ENCODE results near the gene KRT13. TPM values are rescaled to one million over a fixed set of nuclear protein-coding genes. Genes with fewer than 3 reads are reported as not detected.
"Not testable (repeated sequence)": the region's sequence is repeated elsewhere in the genome, so short reads cannot be mapped to it uniquely, and the experiment has no call there.

The KRT13 gene
- polyA plus RNA-seq, 1 donor (not counting 4 experiments of a cell fraction or from before 2014, with no cell fraction given): 24.0 TPM

DNA sequence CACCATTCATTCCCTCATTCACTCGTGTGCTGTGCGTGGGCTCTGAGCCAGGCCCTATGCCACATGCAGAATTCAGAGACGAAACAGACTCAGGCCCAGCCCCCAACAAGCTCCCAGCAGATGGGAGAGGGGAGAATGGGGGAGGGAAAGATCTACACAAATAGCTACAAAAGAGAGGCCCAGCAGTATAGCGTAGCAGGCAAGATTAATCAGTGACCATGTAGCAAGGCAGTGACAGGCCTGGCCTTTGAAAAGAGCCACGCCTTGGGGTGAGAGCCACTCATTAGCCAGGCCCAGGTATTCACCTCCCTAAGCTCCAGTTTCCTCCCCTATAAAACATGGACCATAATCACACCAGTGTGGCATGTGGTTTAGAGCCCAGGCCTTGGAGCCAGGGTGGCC lies 39.1 kb upstream of the KRT13 start:
- no peaks in the 10 kb centered on the region for H3K9me3 ChIP-seq (ENCODE audit: control insufficient read depth, low read depth, low read length)
- no peak overlapping the region for H3K27ac ChIP-seq (ENCODE audit: control insufficient read depth, insufficient read depth, low read length)
- no peaks in the 10 kb centered on the region for H3K36me3 ChIP-seq (ENCODE audit: control insufficient read depth in 2 of 2, extremely low read depth in 1 of 2, insufficient read depth in 2 of 2, low read length in 2 of 2)
- no peaks in the 10 kb centered on the region for H3K27me3 ChIP-seq (ENCODE audit: control insufficient read depth, extremely low read depth, insufficient read depth, low read length)
- H3K9ac ChIP-seq (ENCODE audit: control insufficient read depth, extremely low read depth, insufficient read depth, low read length): no peak overlapping the region
- no peak overlapping the region for H3K4me3 ChIP-seq (ENCODE audit: control insufficient read depth in 2 of 3, extremely low read depth in 1 of 3, insufficient read depth in 2 of 3, low read depth in 1 of 3, low read length in 3 of 3)
- H3K4me2 ChIP-seq (ENCODE audit: control insufficient read depth, extremely low read depth, insufficient read depth, low read depth, low read length): no peak overlapping the region
- dilution Hi-C loops (cut with MboI; ENCODE audit: extremely low pct_ligation_motif_present, low sequenced_read_pairs): no loop called here
- TF ChIP-seq EZH2 (IDR thresholded peaks at IDR 0.05; ENCODE audit: low read length): no peak
- TF ChIP-seq CTCF (optimal IDR thresholded peaks at IDR 0.05 in 1 of 3, IDR thresholded peaks at IDR 0.05 in 1 of 3, conservative IDR thresholded peaks at IDR 0.05 in 1 of 3; ENCODE audit: extremely low read depth in 1 of 3, insufficient read depth in 2 of 3, low read length in 3 of 3): no peak
- no peak overlapping the region for H2AFZ ChIP-seq (ENCODE audit: control insufficient read depth, low read length)
- H3K4me1 ChIP-seq (ENCODE audit: control insufficient read depth, extremely low read depth, insufficient read depth, low read length): peaks cover 39% of the 10 kb centered on the region
- DNase-seq (ENCODE audit: low read depth, low spot score) (no peak), FAIRE-seq (no peak)
- H3K9me1 ChIP-seq (ENCODE audit: control insufficient read depth, extremely low read depth, insufficient read depth, low read length): no peaks in the 10 kb centered on the region
- H4K20me1 ChIP-seq (ENCODE audit: control insufficient read depth, extremely low read depth, insufficient read depth, low read length): no peaks in the 10 kb centered on the region
- no peaks in the 10 kb centered on the region for H3K79me2 ChIP-seq (ENCODE audit: control insufficient read depth, insufficient read depth, low read length)

DNA sequence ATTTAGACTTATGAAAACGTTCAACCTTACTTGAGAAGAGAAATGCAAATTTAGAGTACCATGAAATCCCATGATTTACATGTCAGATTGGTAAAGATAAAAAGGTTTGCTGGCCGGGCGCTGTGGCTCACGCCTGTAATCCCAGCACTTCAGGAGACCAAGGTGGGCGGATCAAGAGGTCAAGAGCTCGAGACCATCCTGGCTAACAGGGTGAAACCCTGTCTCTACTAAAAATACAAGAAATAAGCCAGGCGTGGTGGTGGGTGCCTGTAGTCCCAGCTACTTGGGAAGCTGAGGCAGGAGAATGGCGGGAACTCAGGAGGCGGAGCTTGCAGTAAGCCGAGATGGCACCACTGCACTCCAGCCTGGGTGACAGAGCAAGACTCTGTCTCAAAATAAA lies 37.4 kb upstream of the KRT13 start:
- H3K27ac ChIP-seq (ENCODE audit: control insufficient read depth, insufficient read depth, low read length); H3K36me3 ChIP-seq (ENCODE audit: control insufficient read depth in 2 of 2, extremely low read depth in 1 of 2, insufficient read depth in 2 of 2, low read length in 2 of 2); H3K9me1 ChIP-seq (ENCODE audit: control insufficient read depth, extremely low read depth, insufficient read depth, low read length); H3K9ac ChIP-seq (ENCODE audit: control insufficient read depth, extremely low read depth, insufficient read depth, low read length); H3K4me3 ChIP-seq (ENCODE audit: control insufficient read depth in 2 of 3, extremely low read depth in 1 of 3, insufficient read depth in 2 of 3, low read depth in 1 of 3, low read length in 3 of 3); H3K4me2 ChIP-seq (ENCODE audit: control insufficient read depth, extremely low read depth, insufficient read depth, low read depth, low read length); FAIRE-seq; DNase-seq (ENCODE audit: low read depth, low spot score); H3K79me2 ChIP-seq (ENCODE audit: control insufficient read depth, insufficient read depth, low read length); H3K9me3 ChIP-seq (ENCODE audit: control insufficient read depth, low read depth, low read length); H2AFZ ChIP-seq (ENCODE audit: control insufficient read depth, low read length); H3K27me3 ChIP-seq (ENCODE audit: control insufficient read depth, extremely low read depth, insufficient read depth, low read length); H4K20me1 ChIP-seq (ENCODE audit: control insufficient read depth, extremely low read depth, insufficient read depth, low read length); dilution Hi-C loops (cut with MboI; ENCODE audit: extremely low pct_ligation_motif_present, low sequenced_read_pairs): not testable (repeated sequence)
- peaks cover 40% of the 10 kb centered on the region for H3K4me1 ChIP-seq (ENCODE audit: control insufficient read depth, extremely low read depth, insufficient read depth, low read length)

DNA sequence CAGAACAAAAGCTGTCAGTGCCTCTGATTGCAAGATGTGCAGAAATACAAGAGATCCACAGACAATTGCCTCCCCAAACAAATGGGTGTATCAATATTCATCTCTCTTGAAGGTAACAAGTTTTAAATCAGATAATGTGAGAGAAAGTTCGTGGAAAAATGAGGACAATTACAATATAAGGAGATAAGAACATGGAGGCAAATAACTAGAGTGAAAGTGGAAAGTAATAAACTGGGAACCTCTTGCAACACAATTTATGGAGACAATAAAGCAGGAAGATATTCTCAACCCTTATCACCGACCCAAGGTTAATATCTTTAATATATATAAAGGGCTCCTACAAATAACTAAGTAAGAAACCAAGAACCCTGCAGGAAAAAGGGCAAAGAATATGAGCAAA lies 36.9 kb upstream of the KRT13 start:
- H3K4me1 ChIP-seq (ENCODE audit: control insufficient read depth, extremely low read depth, insufficient read depth, low read length): peaks cover 40% of the 10 kb centered on the region
- H3K36me3 ChIP-seq (ENCODE audit: control insufficient read depth in 2 of 2, extremely low read depth in 1 of 2, insufficient read depth in 2 of 2, low read length in 2 of 2): no peaks in the 10 kb centered on the region
- H3K9me1 ChIP-seq (ENCODE audit: control insufficient read depth, extremely low read depth, insufficient read depth, low read length): no peaks in the 10 kb centered on the region
- no peak overlapping the region for H3K27ac ChIP-seq (ENCODE audit: control insufficient read depth, insufficient read depth, low read length)
- H3K79me2 ChIP-seq (ENCODE audit: control insufficient read depth, insufficient read depth, low read length): no peaks in the 10 kb centered on the region
- H3K4me3 ChIP-seq (ENCODE audit: control insufficient read depth in 2 of 3, extremely low read depth in 1 of 3, insufficient read depth in 2 of 3, low read depth in 1 of 3, low read length in 3 of 3): no peak overlapping the region
- FAIRE-seq (no peak), DNase-seq (ENCODE audit: low read depth, low spot score) (no peak)
- H3K9me3 ChIP-seq (ENCODE audit: control insufficient read depth, low read depth, low read length): no peaks in the 10 kb centered on the region
- H3K4me2 ChIP-seq (ENCODE audit: control insufficient read depth, extremely low read depth, insufficient read depth, low read depth, low read length): no peak overlapping the region
- no peak overlapping the region for H2AFZ ChIP-seq (ENCODE audit: control insufficient read depth, low read length)
- TF ChIP-seq EZH2 (IDR thresholded peaks at IDR 0.05; ENCODE audit: low read length): no peak
- no peak for TF ChIP-seq CTCF (optimal IDR thresholded peaks at IDR 0.05 in 1 of 3, IDR thresholded peaks at IDR 0.05 in 1 of 3, conservative IDR thresholded peaks at IDR 0.05 in 1 of 3; ENCODE audit: extremely low read depth in 1 of 3, insufficient read depth in 2 of 3, low read length in 3 of 3)
- no peaks in the 10 kb centered on the region for H4K20me1 ChIP-seq (ENCODE audit: control insufficient read depth, extremely low read depth, insufficient read depth, low read length)
- H3K9ac ChIP-seq (ENCODE audit: control insufficient read depth, extremely low read depth, insufficient read depth, low read length): no peak overlapping the region
- dilution Hi-C loops (cut with MboI; ENCODE audit: extremely low pct_ligation_motif_present, low sequenced_read_pairs): no loop called here
- no peaks in the 10 kb centered on the region for H3K27me3 ChIP-seq (ENCODE audit: control insufficient read depth, extremely low read depth, insufficient read depth, low read length)
